GM13977 (cell line): ENCODE measurements around the gene PELI1.
A peak's percentile ranks its signal among the peaks of the same experiment; 100 is the strongest.

Source experiments
- DNase-seq: peaks from one replicate; pipeline ENCODE4 v3.0.0; 2012; ENCODE audit warnings: low spot score
- CTCF ChIP-seq: IDR thresholded peaks from 2 replicates; pipeline ENCODE4 v1.5.1; 2012; ENCODE audit warnings: mild to moderate bottlenecking, control low read depth; ENCODE audit not compliant: insufficient read depth; ENCODE audit errors: extremely low read depth, missing control alignments
- in situ Hi-C: fragments of 300-500 bp; cut with MboI; formaldehyde crosslinking; loops from one replicate; pipeline ENCODE4 v1.12.0; 2022; ENCODE audit warnings: low sequenced_read_pairs, low pct_unique_long_range_greater_than_20kb, mixed read lengths, inconsistent platforms; ENCODE audit not compliant: unreplicated experiment

Gene PELI1

GRCh38 chr2:64052463-64053241 lies 91.6 kb downstream of the PELI1 start:
- TF ChIP-seq CTCF, result no peak
- in situ Hi-C loops, result loop anchor here (10.0 kb wide), 1 partner anchor 432 kb away; no protein-coding TSS in a partner anchor
- DNase-seq, result no peak

GRCh38 chr2:64049633-64050220 lies 94.5 kb downstream of the PELI1 start:
- DNase-seq, result peak; percentile 76
- in situ Hi-C loops, result loop anchor here (5.0 to 10.0 kb wide), 2 partner anchors 278 to 435 kb away; no protein-coding TSS in a partner anchor
- TF ChIP-seq CTCF, result peak; percentile 82

- in situ Hi-C loops, result loop anchor here (5.0 kb wide), 1 partner anchor 281 kb away; no protein-coding TSS in a partner anchor
Measured at GRCh38 chr2:64045938-64046337, 98.3 kb downstream of the PELI1 start.

More at GRCh38 chr2:64045938-64046337, 98.3 kb downstream of the PELI1 start:
- no peak for DNase-seq
- no peak for TF ChIP-seq CTCF
